ENCODE measurements around the gene ZC3H12D.

- TF ChIP-seq CTCF (conservative IDR thresholded peaks at IDR 0.05; ENCODE audit: low read length) (no peak), EZH2phosphoT487 (IDR thresholded peaks at IDR 0.05; ENCODE audit: borderline replicate concordance) (no peak)
Observed at GRCh38 chr6:149445095-149445466, 39.7 kb downstream of the ZC3H12D start.
